ENCODE data around the gene CCDC85C.

DNA sequence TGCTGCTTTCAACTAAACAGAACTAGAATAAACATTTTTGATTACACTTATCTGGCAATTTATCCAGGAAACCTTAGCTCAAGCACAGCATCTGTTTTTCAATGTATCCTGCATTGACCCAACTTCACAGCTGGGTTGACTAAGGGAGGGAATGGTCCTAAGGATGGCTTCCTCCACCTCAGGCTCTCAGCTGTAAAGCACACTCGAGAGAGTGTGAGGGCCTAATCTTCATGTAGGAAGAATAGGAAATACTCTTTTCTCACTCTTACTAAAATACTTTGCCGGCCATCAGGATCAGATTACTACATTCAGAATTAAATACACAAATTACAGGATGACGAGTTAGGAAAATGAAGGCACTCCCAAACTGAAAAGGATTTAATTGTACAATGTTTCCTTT lies 130.5 kb downstream of the CCDC85C start:
- TF ChIP-seq EP300 (IDR thresholded peaks at IDR 0.05) (no peak), POLR2A (IDR thresholded peaks at IDR 0.05) (no peak)
- TF ChIP-seq, protein P1, sequence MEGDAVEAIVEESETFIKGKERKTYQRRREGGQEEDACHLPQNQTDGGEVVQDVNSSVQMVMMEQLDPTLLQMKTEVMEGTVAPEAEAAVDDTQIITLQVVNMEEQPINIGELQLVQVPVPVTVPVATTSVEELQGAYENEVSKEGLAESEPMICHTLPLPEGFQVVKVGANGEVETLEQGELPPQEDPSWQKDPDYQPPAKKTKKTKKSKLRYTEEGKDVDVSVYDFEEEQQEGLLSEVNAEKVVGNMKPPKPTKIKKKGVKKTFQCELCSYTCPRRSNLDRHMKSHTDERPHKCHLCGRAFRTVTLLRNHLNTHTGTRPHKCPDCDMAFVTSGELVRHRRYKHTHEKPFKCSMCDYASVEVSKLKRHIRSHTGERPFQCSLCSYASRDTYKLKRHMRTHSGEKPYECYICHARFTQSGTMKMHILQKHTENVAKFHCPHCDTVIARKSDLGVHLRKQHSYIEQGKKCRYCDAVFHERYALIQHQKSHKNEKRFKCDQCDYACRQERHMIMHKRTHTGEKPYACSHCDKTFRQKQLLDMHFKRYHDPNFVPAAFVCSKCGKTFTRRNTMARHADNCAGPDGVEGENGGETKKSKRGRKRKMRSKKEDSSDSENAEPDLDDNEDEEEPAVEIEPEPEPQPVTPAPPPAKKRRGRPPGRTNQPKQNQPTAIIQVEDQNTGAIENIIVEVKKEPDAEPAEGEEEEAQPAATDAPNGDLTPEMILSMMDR (IDR thresholded peaks at IDR 0.05): no peak
